Spleen (tissue), 11 donors: ENCODE results near the gene SMIM15. TPM values are rescaled to one million over a fixed set of nuclear protein-coding genes. Genes with fewer than 3 reads are reported as not detected.

ENCODE experiments used
- DNase-seq: peaks from one replicate; pipeline ENCODE4 v3.0.0-alpha.2; 2020
- H3K27ac ChIP-seq, 8 donors: fragments of 200-600 bp; sonication (generic) in 7 of 8; 1 replicate in 4 of 8; 2 replicates in 4 of 8; pipeline versions ENCODE4 v1.5.0 to v1.8.0; 2016 to 2021; ENCODE audit warnings: inconsistent platforms in 4 of 8, mild to moderate bottlenecking in 4 of 8, moderate library complexity in 1 of 8
- H3K27me3 ChIP-seq, 7 donors: fragments of 200-600 bp; sonication (generic) in 6 of 7; replicated peaks in 1 of 7; 1 replicate in 4 of 7; 2 replicates in 3 of 7; pipeline versions ENCODE4 v1.5.0 to v1.8.0; 2016 to 2021; ENCODE audit warnings: inconsistent platforms in 3 of 7, mild to moderate bottlenecking in 1 of 7
- H3K36me3 ChIP-seq, 6 donors: fragments of 200-600 bp; sonication (generic) in 5 of 6; 1 replicate in 4 of 6; 2 replicates in 2 of 6; pipeline versions ENCODE4 v1.5.0 to v1.8.0; 2016 to 2021; ENCODE audit warnings: inconsistent platforms in 2 of 6
- H3K4me1 ChIP-seq, 6 donors: fragments of 200-600 bp; sonication (generic) in 5 of 6; 1 replicate in 3 of 6; 2 replicates in 3 of 6; pipeline versions ENCODE4 v1.5.0 to v1.8.0; 2016 to 2021; ENCODE audit warnings: inconsistent platforms in 3 of 6
- H3K4me3 ChIP-seq, 8 donors: fragments of 200-600 bp; sonication (generic) in 7 of 8; 1 replicate in 4 of 8; 2 replicates in 4 of 8; pipeline versions ENCODE4 v1.5.0 to v1.8.0; 2016 to 2021; ENCODE audit warnings: inconsistent platforms in 4 of 8, mild to moderate bottlenecking in 4 of 8, moderate library complexity in 2 of 8
- H3K9me3 ChIP-seq, 8 donors: fragments of 200-600 bp; sonication (generic) in 7 of 8; 1 replicate in 4 of 8; 2 replicates in 4 of 8; pipeline versions ENCODE4 v1.5.0 to v1.8.0; 2016 to 2021; ENCODE audit warnings: inconsistent platforms in 4 of 8
- POLR2A ChIP-seq, 3 donors: fragments of 450-650 bp; IDR thresholded peaks; one replicate each; pipeline ENCODE4 v1.5.1; 2017; ENCODE audit warnings: antibody characterized with exemption in 3 of 3, mild to moderate bottlenecking in 1 of 3
- POLR2AphosphoS5 ChIP-seq, 3 donors: sonication (generic); formaldehyde crosslinking; IDR thresholded peaks; one replicate each; pipeline ENCODE4 v1.5.1; 2017; ENCODE audit warnings: antibody characterized with exemption in 3 of 3
- WGBS, 5 donors: extraction: QIAGEN DNeasy Blood & Tissue Kit in 3 of 5; methylation state at CpG; one replicate each; pipeline versions ENCODE4 v1.1.5 to v1.1.7; 2013 to 2018; 5-methylcytosine and 5-hydroxymethylcytosine counted together
- intact Hi-C: fragments of 100-400 bp; cut with DNase I; formaldehyde crosslinking; loops from one replicate; pipeline ENCODE4 v1.15.0; 2023; ENCODE audit warnings: low total_unique reads
- polyA plus RNA-seq, 3 donors: library from polyadenylated mRNA; stranded (reverse); fragments of 200-250 nt; gene quantifications; one replicate each; pipeline ENCODE4 v1.2.1, GENCODE V29; 2013
- total RNA-seq, 7 donors: library from RNA; depleted of rRNA in 3 of 7; stranded (reverse); fragments of >200 nt in 3 of 7; fragmentation: NEBNext Ultra II Directional in 4 of 7; extraction: Animal tissue kit (Norgen Biotek cat#: 25700) in 4 of 7; gene quantifications; one replicate each; pipeline versions ENCODE4 v1.1.0 to v1.2.1, GENCODE V29; 2016 to 2021
- TF ChIP-seq, protein P1 (sequence below), 11 experiments: fragments of 200-600 bp in 7 of 11; fragments of 450-650 bp in 4 of 11; sonication (generic) in 4 of 11; IDR thresholded peaks in 8 of 11; conservative IDR thresholded peaks in 3 of 11; 1 replicate in 7 of 11; 2 replicates in 4 of 11; pipeline versions ENCODE4 v1.4.0 to v1.8.0; 2016 to 2021; ENCODE audit warnings: antibody characterized with exemption in 11 of 11, inconsistent platforms in 4 of 11, mild to moderate bottlenecking in 1 of 11
- donor health status: healthy with polysubstance abuse.
- donor health status: DM: no; HTN: no; CAD: no; lungs with moderate emphysema.
- donor health status: DM: no; HTN: no; CAD: no.
- donor health status: Bipolar disorder and iron deficiency.
- donor health status: healthy.
- donor health status: DM: no; HTN: no; CAD: no.
- donor health status: DM: yes; HTN: yes; CAD: no.

SMIM15 gene
- total and polyA plus RNA-seq, 10 donors = 14.4 to 42.9 (median 30.7) TPM

DNA sequence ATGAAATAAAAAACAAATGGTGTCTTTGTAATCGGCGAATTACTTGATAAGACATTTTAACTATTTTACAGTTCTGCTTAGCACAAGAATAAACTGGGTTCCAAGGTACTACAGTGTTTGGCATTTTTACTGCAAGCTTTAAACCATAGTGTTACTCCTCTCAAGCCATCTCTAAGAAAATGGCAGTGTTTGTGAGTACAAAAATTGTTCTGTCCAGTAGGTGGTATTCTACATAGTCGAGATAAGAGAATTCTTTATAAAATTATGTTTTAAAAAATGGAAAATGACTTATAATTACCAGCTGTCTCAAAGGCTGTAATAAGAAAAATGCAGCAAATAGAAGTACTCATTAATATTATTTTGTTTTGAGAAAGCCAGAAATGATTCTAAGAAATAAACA is 3.2 kb downstream of the SMIM15 start:
- intact Hi-C loops = no loop called here
- Histone ChIP-seq H3K9me3 (peaks cover 0 to 23% (median 10%) of the 10 kb centered on the region in 8 donors), H3K27ac (no peak overlapping the region), H3K27me3 (no peaks in the 10 kb centered on the region), H3K36me3 (peaks cover 0 to 59% (median 16%) of the 10 kb centered on the region in 6 donors), H3K4me3 (no peak overlapping the region), H3K4me1 (peaks cover 8 to 56% (median 39%) of the 10 kb centered on the region in 6 donors)
- no peak for DNase-seq
- TF ChIP-seq POLR2A (IDR thresholded peaks at IDR 0.05) = no peak
- TF ChIP-seq, protein P1, sequence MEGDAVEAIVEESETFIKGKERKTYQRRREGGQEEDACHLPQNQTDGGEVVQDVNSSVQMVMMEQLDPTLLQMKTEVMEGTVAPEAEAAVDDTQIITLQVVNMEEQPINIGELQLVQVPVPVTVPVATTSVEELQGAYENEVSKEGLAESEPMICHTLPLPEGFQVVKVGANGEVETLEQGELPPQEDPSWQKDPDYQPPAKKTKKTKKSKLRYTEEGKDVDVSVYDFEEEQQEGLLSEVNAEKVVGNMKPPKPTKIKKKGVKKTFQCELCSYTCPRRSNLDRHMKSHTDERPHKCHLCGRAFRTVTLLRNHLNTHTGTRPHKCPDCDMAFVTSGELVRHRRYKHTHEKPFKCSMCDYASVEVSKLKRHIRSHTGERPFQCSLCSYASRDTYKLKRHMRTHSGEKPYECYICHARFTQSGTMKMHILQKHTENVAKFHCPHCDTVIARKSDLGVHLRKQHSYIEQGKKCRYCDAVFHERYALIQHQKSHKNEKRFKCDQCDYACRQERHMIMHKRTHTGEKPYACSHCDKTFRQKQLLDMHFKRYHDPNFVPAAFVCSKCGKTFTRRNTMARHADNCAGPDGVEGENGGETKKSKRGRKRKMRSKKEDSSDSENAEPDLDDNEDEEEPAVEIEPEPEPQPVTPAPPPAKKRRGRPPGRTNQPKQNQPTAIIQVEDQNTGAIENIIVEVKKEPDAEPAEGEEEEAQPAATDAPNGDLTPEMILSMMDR (IDR thresholded peaks at IDR 0.05 in 8 of 11, conservative IDR thresholded peaks at IDR 0.05 in 3 of 11) = no peak
- no peak for TF ChIP-seq POLR2AphosphoS5 (IDR thresholded peaks at IDR 0.05)
- whole genome bisulfite sequencing, 5 donors = 92 to 97% (median 94%) methylated on average over 3 of the region's 3 CpGs

DNA sequence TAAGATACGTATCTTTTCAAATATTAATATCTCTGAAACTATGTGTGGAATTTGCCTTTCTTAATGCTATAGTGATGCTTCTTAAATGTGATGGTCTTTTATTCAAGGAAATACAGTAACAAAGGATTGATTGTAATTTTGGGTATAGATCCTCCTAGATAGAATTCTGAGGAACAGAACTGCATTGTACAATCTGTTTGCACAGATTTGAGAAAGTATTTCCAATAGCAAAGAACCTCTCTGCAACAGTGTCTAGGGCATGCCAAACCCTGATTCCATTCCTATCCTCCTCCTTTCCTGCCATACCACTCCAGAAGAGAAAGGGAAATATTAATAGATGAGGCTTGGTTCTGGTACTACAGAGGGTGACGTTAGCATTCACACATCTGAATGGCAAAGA is 10.4 kb downstream of the SMIM15 start:
- Histone ChIP-seq H3K27ac (no peak overlapping the region), H3K9me3 (peaks cover 0 to 31% (median 12%) of the 10 kb centered on the region in 8 donors), H3K36me3 (peaks cover 0 to 19% (median under 1%) of the 10 kb centered on the region in 6 donors), H3K4me3 (no peak overlapping the region), H3K27me3 (no peaks in the 10 kb centered on the region), H3K4me1 (no peaks in the 10 kb centered on the region)
- TF ChIP-seq POLR2AphosphoS5 (IDR thresholded peaks at IDR 0.05) = no peak
- no peak for TF ChIP-seq POLR2A (IDR thresholded peaks at IDR 0.05)
- 81 to 91% (median 90%) methylated on average over 2 of the region's 2 CpGs for WGBS, 5 donors
- DNase-seq = no peak
- intact Hi-C loops = loop anchor here (5.0 kb wide), 1 partner anchor 450 kb away; no protein-coding TSS in a partner anchor

DNA sequence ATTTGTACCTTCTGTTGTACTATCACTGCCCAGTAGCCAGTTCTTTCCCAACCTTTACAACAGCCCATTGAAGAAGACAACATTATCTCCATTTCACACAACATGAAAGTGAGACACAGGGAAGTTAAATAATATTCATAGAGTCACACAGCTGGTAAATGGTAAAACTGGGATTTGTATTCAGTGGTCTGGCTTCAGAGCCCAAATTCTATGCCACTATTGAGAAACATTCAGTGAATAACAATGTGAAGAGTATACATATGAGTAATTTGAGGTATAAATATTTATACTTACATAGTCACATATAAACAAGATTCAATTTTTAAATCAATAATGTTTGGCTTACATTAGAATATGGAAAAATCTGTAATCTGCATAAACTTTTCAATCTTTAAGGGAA is 13.8 kb downstream of the SMIM15 start:
- Histone ChIP-seq H3K27ac (no peak overlapping the region), H3K36me3 (no peaks in the 10 kb centered on the region), H3K9me3 (peaks cover 0 to 6% (median 2%) of the 10 kb centered on the region in 8 donors), H3K4me3 (no peak overlapping the region), H3K4me1 (no peaks in the 10 kb centered on the region), H3K27me3 (no peaks in the 10 kb centered on the region)
- intact Hi-C loops = no loop called here
- no peak for DNase-seq
- no peak for TF ChIP-seq POLR2AphosphoS5 (IDR thresholded peaks at IDR 0.05)
- TF ChIP-seq, protein P1 (IDR thresholded peaks at IDR 0.05 in 8 of 11, conservative IDR thresholded peaks at IDR 0.05 in 3 of 11) = no peak

DNA sequence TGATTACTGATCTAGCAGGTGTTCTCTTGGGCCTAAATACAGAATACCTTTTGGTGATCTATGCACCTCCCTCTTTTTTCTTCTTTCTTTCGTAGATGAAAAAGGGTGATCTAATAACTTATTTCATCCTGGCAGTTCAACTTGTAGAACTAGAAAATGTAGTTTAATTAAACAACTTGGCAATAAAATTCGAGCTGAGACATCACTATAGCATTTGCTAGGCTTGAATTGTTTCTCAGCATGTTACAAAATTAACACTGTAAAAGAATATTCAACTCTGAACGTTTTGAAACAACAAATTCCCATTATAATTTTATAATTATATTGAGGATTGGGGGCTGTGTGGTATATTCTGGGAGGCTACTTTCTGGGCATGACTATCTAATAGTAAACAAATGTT is 19.5 kb downstream of the SMIM15 start:
- Histone ChIP-seq H3K36me3 (no peaks in the 10 kb centered on the region), H3K4me3 (no peak overlapping the region), H3K27ac (no peak overlapping the region), H3K9me3 (peaks cover 0 to 5% (median 0%) of the 10 kb centered on the region in 8 donors), H3K27me3 (no peaks in the 10 kb centered on the region), H3K4me1 (no peaks in the 10 kb centered on the region)
- WGBS, 5 donors = 82 to 90% (median 83%) methylated on average over 3 of the region's 3 CpGs
- no peak for TF ChIP-seq POLR2AphosphoS5 (IDR thresholded peaks at IDR 0.05)
- TF ChIP-seq POLR2A (IDR thresholded peaks at IDR 0.05) = no peak
- TF ChIP-seq, protein P1 (IDR thresholded peaks at IDR 0.05 in 8 of 11, conservative IDR thresholded peaks at IDR 0.05 in 3 of 11) = no peak
- no peak for DNase-seq
- intact Hi-C loops = no loop called here

DNA sequence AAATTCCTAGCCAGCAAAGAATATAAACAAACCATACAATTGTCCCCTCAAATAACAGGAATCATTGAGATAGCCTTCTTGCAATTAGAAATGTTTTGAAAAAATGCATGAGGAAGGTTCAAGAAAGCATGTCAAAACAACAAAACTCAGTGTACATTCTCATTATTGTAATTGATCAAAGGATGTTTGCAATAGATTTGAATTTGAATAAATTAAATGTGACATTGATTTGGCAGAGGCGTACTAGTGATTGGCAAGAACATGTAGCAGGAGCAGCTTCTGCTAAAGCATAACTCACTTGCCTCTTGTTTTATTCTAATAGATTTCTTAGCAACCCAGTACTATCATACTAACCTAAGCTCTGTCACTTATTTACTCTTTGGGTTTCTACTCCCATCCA is 19.9 kb downstream of the SMIM15 start:
- 91 to 97% (median 95%) methylated on average over 1 of the region's 1 CpG for WGBS, 5 donors
- H3K36me3 ChIP-seq = no peaks in the 10 kb centered on the region
- no peak overlapping the region for H3K27ac ChIP-seq
- no peaks in the 10 kb centered on the region for H3K27me3 ChIP-seq
- H3K9me3 ChIP-seq = peaks cover 0 to 4% (median 0%) of the 10 kb centered on the region in 8 donors
- DNase-seq = no peak
- TF ChIP-seq, protein P1 (IDR thresholded peaks at IDR 0.05 in 8 of 11, conservative IDR thresholded peaks at IDR 0.05 in 3 of 11) = no peak
- TF ChIP-seq POLR2AphosphoS5 (IDR thresholded peaks at IDR 0.05) = no peak
- no peak for TF ChIP-seq POLR2A (IDR thresholded peaks at IDR 0.05)
- H3K4me1 ChIP-seq = no peaks in the 10 kb centered on the region
- H3K4me3 ChIP-seq = no peak overlapping the region
- intact Hi-C loops = no loop called here
